Glomerular visceral epithelial cell (primary cell): Measurements from ENCODE around the gene CRYBA4.
"Not testable (repeated sequence)": the region's sequence is repeated elsewhere in the genome, so short reads cannot be mapped to it uniquely, and the experiment has no call there.

Source experiments
- DNase-seq: peaks from one replicate; pipeline ENCODE4 v3.0.0-alpha.2; 2016; ENCODE audit errors: extremely low spot score

CRYBA4 gene

DNA sequence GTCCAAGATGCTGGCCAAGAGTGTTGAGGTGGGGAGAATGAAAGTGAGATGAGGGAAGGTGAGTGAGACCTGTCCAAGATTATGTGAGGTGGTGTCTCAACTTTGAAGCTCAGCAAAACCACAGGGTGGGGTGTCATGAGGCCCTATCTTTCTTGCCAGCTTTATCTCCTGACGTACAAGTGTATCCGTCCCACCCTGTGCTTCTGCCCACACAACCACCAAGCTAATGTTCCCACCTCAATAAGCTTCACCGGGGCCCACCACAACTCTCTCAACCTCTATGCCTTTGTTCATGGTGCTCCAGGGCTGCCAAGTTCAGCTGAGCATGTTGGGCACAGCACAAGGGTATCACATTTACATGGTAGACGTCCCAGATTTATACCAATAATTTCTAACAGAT, 24.7 kb upstream of the CRYBA4 start:
- no peak for DNase-seq

DNA sequence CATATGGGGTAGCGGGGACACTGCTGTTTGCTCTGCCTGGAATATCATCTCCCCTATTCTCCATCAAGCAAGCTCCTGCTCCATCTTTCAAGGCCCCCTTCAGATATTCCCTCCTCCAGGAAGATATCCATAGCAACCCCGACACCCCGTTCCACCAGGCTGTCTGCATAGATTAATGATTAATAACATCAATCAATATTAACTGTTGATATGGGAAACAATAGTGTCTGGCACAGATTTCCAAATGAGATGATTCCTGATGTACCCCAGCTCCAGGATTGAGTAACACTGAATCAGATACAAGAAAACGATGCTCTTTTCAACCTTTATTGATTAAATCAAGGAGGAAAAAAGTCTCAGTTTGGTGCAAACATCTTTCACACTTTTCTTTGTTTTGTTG, 24.3 kb upstream of the CRYBA4 start:
- no peak for DNase-seq

DNA sequence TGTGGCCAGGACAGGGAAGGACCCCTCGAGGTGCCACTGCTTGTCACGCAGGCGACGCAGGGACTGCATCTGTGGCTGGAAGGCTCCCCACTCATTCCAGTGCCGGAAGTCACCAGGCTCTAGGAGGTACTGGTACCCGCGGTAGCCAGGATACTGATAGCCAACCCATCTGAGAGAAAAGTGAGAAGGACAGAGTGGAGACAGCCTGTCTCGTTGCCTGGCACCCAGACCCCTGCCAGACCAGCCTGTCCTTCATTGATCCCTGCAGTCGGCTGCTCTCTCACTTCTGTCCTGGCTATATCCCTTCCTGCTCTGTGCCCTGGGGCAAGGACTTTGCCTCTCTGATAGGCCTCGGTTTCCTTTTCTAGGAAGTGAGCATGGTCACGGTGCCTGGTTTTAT, 22.3 kb upstream of the CRYBA4 start:
- DNase-seq: no peak

DNA sequence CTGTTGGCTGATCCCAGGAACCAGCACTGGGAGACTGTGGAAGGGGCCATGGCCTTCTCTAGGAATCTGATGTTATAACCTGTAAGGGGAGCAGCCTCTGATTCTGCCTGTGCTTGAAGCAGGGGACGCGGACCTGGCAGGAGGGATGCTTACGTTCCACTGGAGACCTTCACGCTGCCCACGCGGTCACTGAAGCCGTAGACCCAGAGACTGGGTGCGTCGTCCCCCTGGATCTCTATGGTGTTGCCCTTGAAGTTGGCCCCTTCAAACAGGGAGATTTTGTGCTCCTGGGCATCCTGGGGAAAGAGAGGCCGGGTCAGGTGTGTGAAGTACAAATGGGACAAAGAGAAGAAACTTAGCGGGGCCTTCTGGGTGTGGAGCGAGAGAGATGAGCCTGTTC, 20.0 kb upstream of the CRYBA4 start:
- no peak for DNase-seq

DNA sequence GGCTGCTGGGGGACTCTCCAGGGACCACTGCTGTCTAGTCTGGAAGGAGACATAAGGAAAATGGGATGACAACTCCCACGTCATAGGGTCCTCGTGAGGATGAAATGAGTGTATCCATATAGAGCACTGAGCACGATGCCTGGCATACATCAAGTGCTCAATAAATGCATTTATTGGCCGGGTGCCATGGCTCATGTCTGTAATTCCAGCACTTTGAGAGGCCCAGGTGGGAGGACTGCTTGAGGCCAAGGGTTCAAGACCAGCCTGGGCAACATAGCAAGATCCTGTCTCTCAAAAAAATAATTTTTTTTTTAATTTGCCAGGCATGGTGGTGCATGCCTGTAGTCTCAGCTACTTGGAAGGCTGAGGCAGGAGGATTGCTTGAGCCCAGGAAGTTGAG, 19.6 kb upstream of the CRYBA4 start:
- DNase-seq: no peak

DNA sequence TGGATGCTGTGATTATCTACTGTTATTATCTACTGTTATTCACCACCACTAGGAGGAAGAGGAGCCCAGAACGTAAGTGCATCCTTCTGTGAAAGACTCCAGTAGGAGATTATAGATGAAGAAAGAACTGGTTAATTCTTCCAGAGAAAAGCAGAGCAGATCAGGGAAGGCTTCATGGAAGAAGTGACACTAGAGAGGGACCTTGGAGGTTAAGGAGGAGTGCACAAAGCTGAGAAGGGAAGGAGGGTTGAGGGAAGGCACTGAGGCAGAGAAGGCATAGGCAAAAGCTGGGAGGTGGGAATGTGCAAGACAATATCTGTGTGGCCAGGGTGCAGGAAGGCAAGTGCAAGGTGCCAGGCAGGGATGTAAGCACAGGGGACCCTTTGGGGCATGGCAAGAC, 17.4 kb upstream of the CRYBA4 start:
- DNase-seq: no peak

DNA sequence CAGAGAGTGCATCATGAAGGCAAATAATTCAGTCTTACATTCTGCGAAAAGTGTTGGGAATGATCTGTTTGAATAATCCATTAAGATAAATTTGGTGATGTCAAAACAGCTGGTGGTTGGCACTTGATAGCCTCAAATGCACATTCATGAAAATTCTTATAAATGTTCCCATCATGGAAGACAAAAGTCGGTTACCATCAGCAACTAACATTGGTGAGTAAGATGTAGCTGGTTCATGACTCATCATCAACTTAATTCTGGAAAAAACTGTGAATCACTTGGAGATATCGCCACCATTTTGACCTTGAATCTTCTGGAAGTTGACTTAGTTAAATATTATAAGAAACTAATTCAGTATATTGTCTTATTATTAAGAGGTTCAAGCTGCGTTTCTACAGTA, 15.2 kb upstream of the CRYBA4 start:
- peak; percentile 45 for DNase-seq

DNA sequence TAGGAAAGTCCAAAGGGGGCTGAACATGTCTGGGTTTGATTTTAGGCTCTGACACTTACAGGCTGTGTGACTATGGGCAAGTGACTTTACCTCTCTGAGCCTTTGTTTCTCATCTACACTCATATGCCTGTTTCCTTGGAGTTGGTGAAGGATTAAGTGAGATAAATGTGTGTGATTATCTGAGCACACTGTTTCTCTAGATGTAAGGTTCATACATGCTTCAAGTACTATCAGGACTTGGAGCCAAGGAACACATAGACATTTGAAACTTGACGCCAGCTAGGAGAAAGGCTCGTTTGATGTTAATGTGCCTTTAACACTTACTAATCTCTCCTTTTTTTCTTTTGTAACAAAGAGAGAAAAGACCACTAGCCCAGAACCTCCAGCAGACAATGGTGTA, 13.6 kb upstream of the CRYBA4 start:
- no peak for DNase-seq

DNA sequence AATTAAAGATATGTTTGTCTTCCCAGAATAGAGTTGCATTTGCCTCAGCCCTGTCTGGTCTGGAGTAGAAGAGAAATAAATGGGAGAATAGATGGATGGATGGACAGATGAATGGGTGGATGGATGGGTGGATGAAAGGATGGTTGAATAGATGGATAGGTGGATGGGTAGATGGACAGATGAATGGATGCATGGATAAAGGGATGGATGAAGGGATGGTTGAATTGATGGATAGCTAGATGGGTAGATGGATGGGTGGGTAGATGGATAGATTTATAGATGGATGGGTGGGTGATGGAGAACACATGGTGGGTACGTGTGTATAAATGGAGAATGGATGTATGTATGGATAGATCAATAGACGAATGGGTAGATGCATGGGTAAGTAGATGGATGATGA, 12.5 kb upstream of the CRYBA4 start:
- DNase-seq: no peak

DNA sequence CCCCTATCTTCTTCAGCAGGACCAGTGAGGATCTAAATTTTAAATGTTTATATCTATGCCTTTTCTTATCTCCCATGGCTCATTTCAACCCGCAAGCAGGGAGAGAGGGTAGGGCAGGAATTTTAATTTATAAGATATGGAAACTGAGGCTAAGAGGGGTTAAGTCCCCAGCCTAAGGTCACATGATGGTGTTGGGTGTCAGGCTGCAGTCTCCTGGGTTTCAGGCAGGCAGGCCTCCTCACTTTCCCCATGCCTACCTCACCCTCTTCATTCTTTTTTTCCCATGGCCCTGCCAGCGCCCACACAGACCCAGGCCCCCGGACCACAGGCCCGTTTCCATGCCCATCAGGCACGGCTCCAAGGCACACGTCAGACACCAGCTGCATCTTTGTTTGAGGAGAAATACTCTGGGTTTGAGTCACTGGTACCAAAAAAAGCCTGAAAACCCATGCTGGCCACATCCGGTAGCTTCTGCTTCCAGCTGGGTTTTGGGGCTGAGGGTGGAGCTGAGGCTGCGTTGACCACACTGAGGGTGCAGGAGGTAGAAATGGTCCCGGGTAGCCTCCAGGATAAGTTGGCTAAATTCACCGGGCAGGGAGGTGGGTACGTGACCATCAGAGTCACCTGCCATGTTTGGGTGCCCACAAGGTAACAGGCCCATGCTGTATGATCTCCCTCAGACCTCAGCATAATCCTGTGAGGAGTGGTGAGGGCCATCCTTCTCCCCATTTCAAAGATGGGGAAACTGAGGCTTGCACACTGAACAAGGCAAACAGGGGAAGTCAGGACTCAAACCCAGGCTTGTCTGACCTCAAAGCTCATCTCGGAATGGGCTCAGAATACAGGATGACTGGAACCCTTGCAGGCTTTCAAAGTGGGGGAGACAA, 11.4 kb upstream of the CRYBA4 start:
- peak; percentile 96 for DNase-seq

DNA sequence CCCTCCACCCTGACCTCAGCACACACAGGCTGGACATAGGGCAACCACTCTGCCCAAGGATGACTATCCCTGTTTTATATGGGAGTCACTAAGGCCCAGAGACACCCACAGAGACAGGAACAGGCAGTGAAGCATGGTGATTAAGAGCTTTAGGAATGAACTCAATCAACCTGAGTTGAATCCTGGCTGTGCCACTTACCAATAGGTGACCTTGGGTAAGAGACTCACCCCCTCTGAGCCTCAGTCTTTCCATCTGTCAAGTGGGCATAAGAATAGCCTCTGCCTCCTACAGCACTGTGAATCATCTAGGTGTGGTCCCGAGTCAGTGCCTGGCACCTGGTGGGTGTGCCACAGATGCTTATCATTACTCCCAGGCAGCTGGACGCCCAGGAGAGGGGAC, 10.8 kb upstream of the CRYBA4 start:
- DNase-seq: peak; percentile 60

DNA sequence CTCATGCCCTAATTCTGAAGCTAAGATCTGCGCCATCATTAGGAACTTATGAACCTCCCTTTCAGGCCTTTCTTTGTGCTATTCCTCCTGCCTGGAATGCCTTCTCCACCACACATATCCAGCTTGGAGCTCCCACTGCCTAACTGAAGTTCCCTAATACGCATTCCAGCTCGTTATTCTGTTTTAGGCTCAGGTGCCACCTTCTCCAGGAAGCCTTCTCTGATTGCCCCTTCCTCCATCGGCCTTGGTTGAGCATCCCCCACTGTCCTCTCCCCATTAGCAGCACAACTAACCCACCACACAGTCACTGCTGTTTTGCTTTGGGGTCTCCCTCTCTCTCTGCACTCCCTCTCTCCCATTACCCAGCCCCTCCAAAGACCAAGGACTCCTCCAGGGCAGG, 9.1 kb upstream of the CRYBA4 start:
- DNase-seq: no peak

DNA sequence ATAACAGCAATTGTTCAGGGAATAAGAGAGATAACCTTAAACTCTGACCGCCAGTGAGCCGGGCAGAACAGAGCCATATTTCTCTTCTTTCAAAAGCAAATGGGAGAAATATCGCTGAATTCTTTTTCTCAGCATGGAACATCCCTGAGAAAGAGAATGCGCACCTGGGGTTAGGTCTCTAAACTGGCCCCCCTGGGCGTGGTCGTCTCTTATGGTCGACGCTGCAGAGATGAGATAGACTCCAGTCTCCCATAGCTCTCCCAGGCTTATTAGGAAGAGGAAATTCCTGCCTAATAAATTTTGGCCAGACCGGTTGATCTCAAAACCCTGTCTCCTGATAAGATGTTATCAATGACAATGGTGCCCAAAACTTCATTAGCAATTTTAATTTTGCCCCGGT, 8.0 kb upstream of the CRYBA4 start:
- not testable (repeated sequence) for DNase-seq

DNA sequence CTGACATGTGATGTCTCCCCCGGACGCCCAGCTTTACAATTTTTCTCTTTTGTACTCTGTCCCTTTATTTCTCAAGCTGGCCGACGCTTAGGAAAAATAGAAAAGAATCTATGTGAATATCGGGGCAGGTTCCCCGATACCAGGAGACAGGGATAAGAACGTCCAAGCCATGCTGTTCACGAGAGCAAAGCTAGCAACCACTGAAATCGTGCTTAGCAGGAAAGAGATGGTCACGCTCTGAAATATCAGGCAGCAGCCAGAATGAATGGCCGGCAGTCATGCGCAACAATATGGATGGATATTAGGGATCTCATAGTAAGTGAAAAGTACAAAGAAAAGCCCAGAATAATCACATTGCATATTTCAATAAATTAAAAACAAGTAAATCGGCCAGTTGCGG, 7.4 kb upstream of the CRYBA4 start:
- DNase-seq: peak; percentile 12

DNA sequence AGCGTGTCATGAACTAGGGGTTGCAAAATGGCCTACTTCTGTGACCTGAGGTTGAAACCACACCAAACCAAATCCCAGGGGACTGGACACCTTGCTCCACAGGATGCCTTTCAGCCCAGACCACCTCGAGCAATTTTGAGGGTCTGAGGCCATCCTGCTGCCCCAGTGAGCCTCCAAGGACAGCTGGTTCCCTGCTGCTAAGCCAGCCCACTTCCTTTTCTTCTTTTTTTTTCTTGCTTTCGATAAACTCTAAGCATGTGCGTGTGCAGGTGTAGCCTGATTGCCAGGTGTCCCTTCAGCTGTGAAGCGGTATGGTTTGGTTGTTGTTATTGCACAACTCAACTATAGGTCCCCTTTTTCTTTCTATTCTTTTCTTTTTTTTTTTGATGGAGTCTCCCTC, 6.6 kb upstream of the CRYBA4 start:
- DNase-seq: no peak

DNA sequence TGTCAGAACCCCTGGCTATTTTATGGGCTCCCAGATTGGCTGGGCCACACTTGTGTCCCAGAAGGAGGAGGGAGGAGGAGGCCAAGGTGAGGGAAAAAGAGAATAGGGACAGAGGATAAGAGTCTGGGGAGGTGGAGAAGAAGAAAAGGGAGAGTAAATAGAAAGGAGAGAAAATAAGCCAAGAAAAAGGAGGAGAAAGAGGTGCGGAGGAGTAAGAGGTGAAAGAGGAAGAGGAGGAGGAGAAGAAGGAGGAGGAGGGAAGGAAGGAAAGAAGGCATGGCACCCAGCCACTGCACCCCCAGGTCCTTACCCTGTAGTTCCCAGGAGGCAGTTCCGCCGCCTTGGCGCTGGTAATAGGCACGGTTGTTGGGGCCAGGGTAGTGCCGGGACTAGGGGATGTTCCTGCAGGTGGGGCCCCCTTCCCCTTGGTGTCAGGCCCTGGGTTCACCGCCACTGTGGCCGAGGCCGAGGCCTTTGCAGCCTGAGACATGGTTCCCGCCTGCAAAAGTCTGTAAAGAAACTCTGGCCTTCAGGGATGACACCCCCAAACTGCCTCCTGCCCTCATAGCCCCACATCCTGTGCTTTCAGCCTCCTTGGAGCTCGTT, 5.8 kb upstream of the CRYBA4 start:
- no peak for DNase-seq

DNA sequence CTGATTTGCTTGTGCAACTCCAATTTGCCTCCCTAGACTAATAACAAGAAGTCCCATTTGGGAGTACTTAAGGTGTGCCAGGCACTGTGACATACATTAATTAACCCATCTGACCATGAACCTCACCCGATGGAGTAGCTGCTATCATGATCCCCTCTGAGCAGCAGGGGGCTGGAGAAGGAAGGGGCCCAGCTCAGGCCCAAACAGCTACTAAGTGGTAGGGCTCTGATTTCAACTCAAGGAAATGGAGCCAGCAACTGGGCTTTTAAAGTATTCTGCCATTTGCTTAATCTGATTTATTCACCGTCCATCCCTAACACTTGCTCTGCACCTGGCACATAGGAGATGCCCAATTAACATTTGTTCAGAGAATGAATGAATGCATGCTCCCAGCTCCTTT, 5.1 kb upstream of the CRYBA4 start:
- no peak for DNase-seq

DNA sequence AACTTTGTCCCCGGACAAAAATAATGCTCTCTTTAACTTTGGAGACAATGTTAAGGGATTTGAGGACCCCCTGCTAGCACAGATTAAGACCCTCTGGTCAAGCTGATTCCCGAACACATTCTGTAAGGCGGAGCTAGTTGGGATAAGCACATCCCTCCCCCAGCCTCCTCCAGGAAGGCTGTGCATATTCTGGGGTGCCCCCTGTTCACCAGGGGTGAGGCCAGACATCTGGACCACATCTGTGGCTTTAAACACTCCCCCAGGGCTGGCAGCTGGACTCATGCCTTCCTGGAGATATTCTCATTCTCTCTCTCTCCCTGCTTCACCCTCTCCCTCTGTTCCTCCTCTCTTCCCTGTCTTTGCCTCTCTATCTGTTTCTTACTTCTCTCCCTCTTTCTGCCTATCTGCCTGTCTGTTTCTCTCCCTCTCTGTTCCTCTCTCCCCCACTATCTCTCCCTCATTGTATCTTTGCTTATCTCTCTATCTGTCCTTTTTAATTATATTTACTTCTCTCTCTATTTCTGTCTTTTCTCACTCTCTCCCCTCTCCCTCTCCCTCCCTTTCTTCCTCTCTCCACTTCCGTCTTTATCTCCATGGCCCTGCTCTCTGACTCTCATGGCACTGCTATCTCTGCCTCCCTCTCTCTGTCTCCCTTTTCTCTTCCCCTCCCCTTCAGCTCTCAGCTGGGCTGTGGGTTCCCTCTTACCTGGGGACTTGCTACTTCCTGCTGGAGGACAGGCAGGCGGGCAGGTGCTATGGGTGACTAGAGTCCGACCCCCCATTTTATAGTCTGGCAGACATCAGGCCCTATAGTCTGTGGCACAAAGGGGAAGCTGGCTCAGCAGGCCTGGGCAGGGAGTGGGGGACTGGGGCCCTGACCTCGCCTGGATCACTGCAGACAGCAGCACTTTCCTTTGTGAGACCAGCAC, 4.2 kb upstream of the CRYBA4 start, which contains the start of gene CRYBB1:
TSS of gene CRYBB1 (minus strand) at position 757 of the 929 bp plus-strand sequence. CDS start 1,708 bp downstream, outside the sequence.
- no peak for DNase-seq

DNA sequence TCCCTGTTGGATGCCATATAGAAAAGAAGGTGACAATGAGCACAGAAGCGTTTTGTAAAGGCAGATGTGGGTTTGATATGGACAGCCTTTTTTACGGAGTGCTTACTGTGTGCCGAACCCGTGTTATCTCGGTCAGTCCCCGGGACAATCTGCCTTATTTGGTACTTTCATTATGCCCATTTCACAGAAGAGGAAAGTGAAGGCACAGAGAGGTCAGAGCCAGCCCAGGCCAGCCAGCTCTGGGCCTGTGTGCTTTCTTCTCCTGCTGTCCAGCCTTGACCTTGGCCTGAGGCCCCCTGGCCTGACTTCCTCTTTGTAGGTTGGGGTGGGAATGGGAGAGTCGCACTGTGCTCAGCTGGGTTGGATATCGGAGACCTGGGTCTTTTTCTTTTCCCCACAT, 3.3 kb upstream of the CRYBA4 start:
- no peak for DNase-seq

DNA sequence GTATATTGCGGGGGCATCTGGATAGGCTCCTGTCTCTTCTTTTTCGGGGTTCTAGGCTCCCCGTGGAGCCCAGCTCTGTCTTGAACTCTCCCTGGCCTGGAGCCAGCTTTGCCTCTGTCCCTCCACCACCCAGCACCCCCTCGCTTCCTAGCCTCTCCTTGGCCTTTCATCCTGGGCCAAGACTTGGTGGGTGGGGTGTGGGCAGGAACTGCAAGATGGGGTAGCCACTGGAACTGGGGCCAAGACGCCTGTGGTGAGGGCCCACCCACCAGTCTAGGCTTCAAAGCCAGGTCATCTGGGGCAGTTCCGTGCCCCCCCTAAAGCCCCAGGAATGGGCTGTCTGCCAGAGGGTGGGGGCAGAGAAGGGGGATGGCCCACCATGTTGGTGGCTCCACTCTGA, 2.3 kb upstream of the CRYBA4 start:
- DNase-seq: no peak

DNA sequence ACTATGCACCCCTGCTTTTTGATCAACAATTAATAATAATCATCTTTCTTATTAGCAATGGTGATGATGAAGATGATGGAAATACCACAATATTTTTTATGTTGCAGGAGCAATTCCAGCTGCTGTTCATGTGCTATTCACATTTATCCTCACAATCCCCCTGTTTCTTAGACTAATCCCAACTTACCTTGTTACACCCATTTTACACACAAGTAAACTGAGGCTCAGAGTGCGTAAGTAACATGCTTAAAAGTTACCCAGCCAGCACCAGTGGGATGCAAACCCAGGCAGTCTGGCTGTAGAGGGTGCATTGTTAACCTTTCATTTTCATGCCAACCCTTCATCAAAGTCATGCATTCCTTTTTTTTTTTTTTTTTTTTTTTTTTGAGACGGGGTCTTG, 1.6 kb upstream of the CRYBA4 start:
- DNase-seq: no peak

DNA sequence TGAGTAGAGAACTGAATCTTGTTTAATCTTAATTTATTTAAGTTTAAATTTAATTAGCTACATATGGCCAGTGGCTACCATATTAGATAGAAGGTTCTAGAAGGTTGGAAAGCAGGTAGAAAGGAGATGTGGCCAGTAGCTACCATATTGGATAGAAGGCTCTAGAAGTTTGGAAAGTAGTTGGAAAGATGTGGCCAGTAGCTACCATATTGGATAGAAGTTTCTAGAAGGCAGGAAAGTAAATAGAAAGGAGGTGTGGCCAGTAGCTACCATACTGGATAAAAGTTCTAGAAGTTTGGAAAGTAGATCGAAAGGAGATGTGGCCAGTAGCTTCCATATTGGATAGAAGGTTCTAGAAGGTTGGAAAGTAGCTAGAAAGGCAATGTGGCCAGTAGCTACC, 2.2 kb downstream of the CRYBA4 start:
- no peak for DNase-seq
